ENCODE results near the gene AATF.

The AATF gene

GRCh38 chr17:36983618-36984017 lies 34.9 kb downstream of the AATF start:
- no peak for ATAC-seq

- ATAC-seq = no peak
These were observed 40.4 kb downstream of the AATF start for GRCh38 chr17:36989173-36989572.

DNA sequence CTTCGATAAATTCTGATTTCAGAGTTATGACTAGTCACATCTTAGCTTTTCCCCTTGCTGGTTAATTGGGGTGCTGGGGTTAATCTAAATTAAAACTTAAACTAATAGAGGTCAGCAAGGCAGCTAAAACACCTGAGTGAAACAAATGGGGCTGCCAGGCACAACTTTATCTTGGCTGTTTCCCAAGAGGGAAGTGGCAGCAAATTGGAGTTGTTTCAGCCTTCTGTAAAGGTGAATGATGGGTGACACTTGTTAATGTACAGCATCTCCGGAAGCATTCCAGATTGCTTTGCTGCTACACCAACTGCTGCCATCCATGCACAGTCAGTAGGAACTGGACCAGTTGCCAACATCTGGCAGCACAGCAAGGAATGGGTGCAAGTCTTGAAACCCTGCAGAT lies 43.9 kb downstream of the AATF start:
- no peak for ATAC-seq

GRCh38 chr17:36993227-36993626 lies 44.5 kb downstream of the AATF start:
- no peak for ATAC-seq

DNA sequence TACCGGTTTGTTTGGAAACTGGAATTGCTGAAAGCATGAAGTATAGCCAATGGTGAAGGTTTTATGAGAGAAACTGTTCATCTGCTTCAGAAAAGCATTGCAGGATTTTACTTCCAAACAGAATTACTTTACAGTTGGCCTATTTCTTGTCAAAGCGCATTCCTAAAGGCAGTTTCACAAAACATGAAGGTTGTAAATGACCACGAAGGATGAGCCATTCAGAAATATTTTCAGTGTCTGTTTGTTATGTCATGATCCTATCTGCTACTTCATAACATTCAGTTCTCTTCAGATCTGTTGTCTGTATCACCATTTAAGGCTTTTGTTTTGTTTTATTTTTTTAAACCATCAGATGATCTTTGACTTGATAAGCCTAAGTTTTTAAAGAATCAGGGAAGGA lies 45.7 kb downstream of the AATF start:
- no peak for ATAC-seq

DNA sequence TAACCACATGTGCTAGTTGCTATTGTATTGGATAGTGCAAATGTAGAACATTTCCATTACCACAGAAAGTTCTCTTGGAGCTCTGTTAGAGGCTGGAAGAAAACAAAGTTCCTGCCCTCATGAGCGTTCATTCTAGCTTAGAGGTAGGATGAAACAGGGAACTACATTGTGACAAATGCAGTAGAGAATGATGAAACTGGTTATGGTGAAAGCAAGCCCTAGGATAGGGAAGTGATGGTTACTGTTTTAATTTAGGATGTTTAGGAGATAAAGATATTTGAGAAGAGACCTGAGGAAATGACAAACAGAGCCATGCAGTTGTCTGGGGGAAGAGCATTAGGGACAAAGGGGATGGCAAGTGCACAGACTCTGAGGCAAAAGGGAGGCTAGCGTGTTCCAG lies 50.7 kb downstream of the AATF start:
- no peak for ATAC-seq

- no peak for ATAC-seq
These were observed 68.0 kb downstream of the AATF start for GRCh38 chr17:37016780-37017179.

GRCh38 chr17:37017404-37017803 lies 68.7 kb downstream of the AATF start:
- ATAC-seq = no peak

GRCh38 chr17:37019117-37019740 lies 70.5 kb downstream of the AATF start:
- no peak for ATAC-seq

DNA sequence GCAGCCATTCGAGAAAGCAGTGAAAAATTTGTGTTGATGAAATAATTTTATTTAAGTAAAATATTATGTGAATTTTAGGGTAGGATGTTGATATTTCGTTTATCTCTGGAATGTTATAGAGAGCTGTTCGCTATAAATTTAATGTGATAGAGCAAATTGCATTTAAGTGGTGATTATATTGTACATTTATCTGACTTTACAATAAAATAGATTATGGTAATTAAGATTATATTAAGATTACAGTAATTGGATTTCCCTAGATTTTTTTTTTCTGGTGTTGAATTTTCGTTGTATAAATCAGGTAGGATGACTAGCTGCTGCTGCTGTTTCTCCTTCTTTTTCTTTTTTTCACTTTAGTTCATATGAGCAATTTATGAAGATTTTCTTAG lies 71.0 kb downstream of the AATF start:
- ATAC-seq = no peak

- ATAC-seq = no peak
These were observed 75.5 kb downstream of the AATF start for GRCh38 chr17:37024181-37024637.

DNA sequence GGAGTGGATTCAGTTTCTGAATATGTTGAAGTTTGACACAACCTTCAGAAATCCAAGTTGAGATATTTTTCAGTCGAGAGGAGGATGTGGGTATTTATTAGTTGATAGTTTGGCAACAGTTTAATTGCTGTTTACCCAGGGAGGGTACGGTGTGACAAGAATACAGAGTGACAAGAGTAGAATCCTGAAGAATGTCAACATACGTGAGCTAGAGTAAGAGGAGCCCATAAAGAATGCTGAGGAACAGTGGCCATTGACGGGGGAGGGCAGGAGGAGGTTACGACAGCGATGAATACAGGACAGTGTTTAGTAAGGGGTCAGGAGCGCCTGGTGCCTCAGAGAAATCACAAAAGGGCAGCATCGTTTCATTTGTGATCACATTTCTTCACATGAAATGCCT lies 76.5 kb downstream of the AATF start:
- no peak for ATAC-seq

DNA sequence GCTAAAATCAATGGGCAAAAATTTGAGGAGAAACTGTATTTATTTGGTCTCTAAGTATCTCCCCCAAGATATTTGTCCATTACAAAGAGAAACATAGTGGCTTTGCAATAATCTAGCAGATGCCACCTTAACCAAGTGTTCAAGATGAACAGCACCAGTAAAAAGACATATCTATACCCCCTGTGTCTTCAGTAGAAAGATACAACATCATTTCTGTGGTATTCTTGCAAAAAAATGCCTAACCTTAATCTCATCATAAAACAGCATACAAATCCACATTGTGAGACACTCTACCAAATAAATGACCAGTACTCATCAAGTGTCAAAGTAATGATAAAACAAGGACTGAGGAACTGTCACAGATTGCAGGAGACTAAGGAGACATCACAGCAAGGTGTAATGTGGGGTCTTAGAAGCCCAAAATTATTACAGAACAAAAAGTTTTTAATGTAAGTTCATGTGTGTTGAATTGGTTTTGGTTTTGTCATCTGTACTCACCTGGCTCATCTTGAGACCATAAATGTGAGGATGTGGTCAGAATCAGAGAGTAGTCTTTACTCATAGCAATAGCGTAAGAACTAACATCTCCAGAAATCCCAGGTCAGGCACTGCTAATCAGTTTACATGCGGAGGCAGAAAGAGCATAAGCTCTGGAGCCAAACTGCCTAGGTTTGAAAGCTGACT lies 77.2 kb downstream of the AATF start:
- peak; percentile 91 to 94 for ATAC-seq

- peak in 1 of 2 donors; percentile 17 for ATAC-seq
These were observed 77.7 kb downstream of the AATF start for GRCh38 chr17:37026531-37026869.

- no peak for ATAC-seq
These were observed 79.3 kb downstream of the AATF start for GRCh38 chr17:37028040-37028439.

DNA sequence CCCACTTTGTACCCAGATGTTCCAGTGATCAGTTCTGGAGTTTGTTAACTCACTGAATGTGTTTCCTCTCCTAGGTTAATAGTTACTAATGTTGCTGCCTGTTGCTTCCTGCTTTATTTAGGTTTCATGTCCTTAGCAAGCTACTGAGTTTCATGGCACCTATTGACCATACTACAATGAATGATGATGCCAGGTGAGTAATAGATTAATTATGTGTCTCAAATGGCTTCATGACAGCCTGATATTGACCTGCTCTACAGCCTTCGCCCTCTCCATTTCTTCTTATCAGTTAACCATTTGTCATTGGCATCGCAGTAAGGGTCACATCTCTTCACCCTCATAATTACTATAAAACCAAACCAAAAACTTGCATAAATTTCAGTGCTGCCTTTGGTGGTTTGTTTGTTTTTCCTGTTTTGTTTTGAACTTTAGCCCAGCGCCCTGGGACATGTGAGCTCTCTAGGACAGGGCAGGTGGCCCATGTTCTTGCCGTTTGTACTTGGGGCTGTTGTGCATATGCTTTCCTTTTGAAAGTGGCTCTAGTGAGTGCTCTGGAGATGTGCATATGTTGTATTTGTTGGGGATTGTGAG lies 82.8 kb downstream of the AATF start:
- no peak for ATAC-seq

DNA sequence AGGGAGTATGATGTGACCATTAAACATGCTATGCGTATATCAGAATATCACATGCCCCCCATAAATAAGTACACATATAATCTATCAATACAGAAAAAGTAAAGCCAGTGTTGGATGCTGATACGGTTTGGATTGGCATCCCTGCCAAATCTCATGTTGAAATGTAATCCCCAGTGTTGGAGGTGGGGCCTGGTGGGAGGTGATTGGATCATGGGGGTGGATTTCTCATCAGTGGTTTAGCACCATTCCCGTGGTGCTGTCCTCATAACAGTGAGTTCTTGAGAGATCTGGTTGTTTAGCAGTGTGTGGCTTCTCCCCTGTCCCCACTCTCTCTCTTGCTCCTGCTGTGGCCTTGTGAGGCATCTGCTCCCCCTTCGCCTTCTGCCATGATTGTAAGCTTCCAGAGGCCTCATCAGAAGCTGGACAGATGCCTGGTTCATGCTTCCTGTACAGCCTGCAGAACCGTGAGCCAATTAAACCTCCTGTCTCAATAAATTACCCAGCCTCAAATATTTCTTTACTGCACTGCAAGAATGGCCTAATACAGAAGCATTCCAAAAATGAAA lies 88.9 kb downstream of the AATF start:
- ATAC-seq = no peak

GRCh38 chr17:37039269-37039668 lies 90.5 kb downstream of the AATF start:
- no peak for ATAC-seq

GRCh38 chr17:37041932-37042331 lies 93.2 kb downstream of the AATF start:
- no peak for ATAC-seq

DNA sequence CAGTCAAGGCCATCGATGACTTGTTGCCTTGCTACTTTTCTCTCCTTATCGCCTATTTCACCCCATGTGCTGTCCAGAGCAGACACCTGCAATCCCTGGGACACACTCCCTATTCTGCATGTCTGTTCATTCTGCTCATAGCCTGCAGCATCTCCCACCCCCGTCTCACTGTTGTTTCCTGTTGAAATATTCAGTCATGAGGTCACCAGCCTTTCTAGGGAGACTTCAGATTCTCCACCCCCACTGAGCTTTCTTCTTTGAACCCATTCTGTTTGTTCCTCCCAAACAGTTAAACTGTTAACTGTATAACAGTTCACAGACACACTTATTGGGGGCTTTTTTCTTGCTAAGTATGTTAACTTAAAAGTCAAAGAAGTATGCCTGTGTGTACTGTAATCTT lies 94.4 kb downstream of the AATF start:
- no peak for ATAC-seq

GRCh38 chr17:37045351-37045922 lies 96.7 kb downstream of the AATF start:
- ATAC-seq = no peak

DNA sequence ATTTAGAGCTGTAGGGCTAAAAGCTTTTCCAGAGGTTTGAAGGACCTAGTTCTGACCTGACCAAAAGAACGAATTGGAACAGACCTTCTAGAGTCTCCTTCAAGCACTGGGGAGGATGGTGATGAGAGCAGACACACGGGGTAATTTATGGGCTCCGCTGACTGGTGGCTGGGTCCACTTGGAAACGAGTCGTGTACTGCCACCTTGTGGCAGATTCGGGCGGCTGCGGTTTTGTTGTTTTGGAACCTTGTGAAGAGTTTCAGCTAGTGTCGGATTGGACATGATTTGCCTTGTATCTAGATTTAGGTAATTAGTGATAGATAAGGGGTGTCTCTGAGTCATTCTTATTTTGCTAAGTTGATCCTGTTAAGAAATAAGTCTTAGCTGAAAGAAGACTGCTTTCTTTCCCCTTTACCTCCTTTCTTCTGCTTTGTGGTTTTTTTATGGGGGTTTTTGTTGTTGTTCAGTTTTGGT lies 98.9 kb downstream of the AATF start:
- ATAC-seq = peak; percentile 81 to 91

GRCh38 chr17:37048811-37049210 lies 100.1 kb downstream of the AATF start:
- ATAC-seq = no peak

DNA sequence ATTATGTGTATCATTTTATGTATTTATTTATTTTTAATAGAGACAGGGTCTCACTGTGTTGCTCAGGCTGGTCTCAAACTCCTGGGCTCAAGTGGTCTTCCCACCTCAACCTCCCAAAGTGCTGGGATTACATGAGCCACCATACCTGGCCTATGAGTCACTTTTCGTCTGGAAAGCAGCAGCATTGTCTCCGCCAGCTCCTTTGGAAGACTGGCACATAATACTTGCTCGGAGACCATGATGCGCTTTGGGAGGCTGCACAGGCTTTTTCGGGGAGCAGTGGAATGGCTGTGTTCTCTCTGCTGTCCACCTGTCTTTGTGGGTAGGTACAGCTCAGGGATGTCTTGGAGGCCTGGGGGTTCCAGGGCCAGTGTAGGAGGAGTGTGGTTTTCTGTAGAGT lies 102.2 kb downstream of the AATF start:
- no peak for ATAC-seq

Measured in activated CD4-positive, CD25-positive, alpha-beta regulatory T cell treated with anti-CD3 and anti-CD28 coated beads, Interleukin-2, amount 50 U/mL, for 24 hours (primary cell).